NCI-H345 (cell line): Measurements from ENCODE around the gene SUPV3L1.
"Not testable (repeated sequence)": the region's sequence is repeated elsewhere in the genome, so short reads cannot be mapped to it uniquely, and the experiment has no call there.

Experiments
- DNase-seq: peaks from one replicate; lab custom pipeline; 2025; lab: John Stamatoyannopoulos, UW

The SUPV3L1 gene

GRCh38 chr10:69230128-69230527 is 50.1 kb downstream of the SUPV3L1 start:
- no peak for DNase-seq

GRCh38 chr10:69232252-69232651 is 52.2 kb downstream of the SUPV3L1 start:
- DNase-seq: no peak

- DNase-seq: no peak
Measured at GRCh38 chr10:69232736-69233480, 52.9 kb downstream of the SUPV3L1 start.

GRCh38 chr10:69234447-69234846 is 54.4 kb downstream of the SUPV3L1 start:
- DNase-seq: no peak

GRCh38 chr10:69237528-69238159 is 57.6 kb downstream of the SUPV3L1 start:
- peak; percentile 66 for DNase-seq

- DNase-seq: no peak
Measured at GRCh38 chr10:69239136-69239535, 59.1 kb downstream of the SUPV3L1 start.

GRCh38 chr10:69239816-69240434 is 59.9 kb downstream of the SUPV3L1 start:
- no peak for DNase-seq

GRCh38 chr10:69240455-69240854 is 60.4 kb downstream of the SUPV3L1 start:
- no peak for DNase-seq

- no peak for DNase-seq
Measured at GRCh38 chr10:69241575-69241974, 61.5 kb downstream of the SUPV3L1 start.

GRCh38 chr10:69242040-69242851 is 62.2 kb downstream of the SUPV3L1 start:
- no peak for DNase-seq

- peak; percentile 27 for DNase-seq
Measured at GRCh38 chr10:69242852-69243212, 62.8 kb downstream of the SUPV3L1 start.

GRCh38 chr10:69243817-69244216 is 63.8 kb downstream of the SUPV3L1 start:
- DNase-seq: no peak

GRCh38 chr10:69246036-69246435 is 66.0 kb downstream of the SUPV3L1 start:
- no peak for DNase-seq

- no peak for DNase-seq
Measured at GRCh38 chr10:69246581-69247312, 66.7 kb downstream of the SUPV3L1 start.

- no peak for DNase-seq
Measured at GRCh38 chr10:69247313-69247710, 67.3 kb downstream of the SUPV3L1 start.

GRCh38 chr10:69248117-69248730 is 68.2 kb downstream of the SUPV3L1 start:
- no peak for DNase-seq

- no peak for DNase-seq
Measured at GRCh38 chr10:69250041-69250440, 70.0 kb downstream of the SUPV3L1 start.

- not testable (repeated sequence) for DNase-seq
Measured at GRCh38 chr10:69251417-69251816, 71.4 kb downstream of the SUPV3L1 start.

GRCh38 chr10:69253171-69253570 is 73.1 kb downstream of the SUPV3L1 start:
- DNase-seq: no peak

- no peak for DNase-seq
Measured at GRCh38 chr10:69254877-69255276, 74.8 kb downstream of the SUPV3L1 start.
